SJSA1 (cell line): Measurements from ENCODE around the gene CLTA. TPM values are rescaled to one million over a fixed set of nuclear protein-coding genes. Genes with fewer than 3 reads are reported as not detected.
"Not testable (repeated sequence)": the region's sequence is repeated elsewhere in the genome, so short reads cannot be mapped to it uniquely, and the experiment has no call there.

Source experiments
- DNase-seq, 2 experiments: peaks; one replicate each; pipeline ENCODE4 v3.0.0-alpha.2; 2015 to 2020; ENCODE audit warnings: low spot score in 2 of 2, low read depth in 1 of 2
- H3K27ac ChIP-seq: fragments of 250-450 bp; sonication (Bioruptor Pico); 2 replicates; pipeline ENCODE4 v1.5.1; 2020; ENCODE audit warnings: mild to moderate bottlenecking, moderate library complexity
- H3K27me3 ChIP-seq: fragments of 250-450 bp; sonication (Bioruptor Pico); replicated peaks from 2 replicates; pipeline ENCODE4 v1.5.1; 2020; ENCODE audit warnings: mild to moderate bottlenecking, moderate library complexity
- H3K36me3 ChIP-seq: fragments of 250-450 bp; sonication (Bioruptor Pico); 2 replicates; pipeline ENCODE4 v1.5.1; 2020; ENCODE audit warnings: mild to moderate bottlenecking
- H3K4me1 ChIP-seq: fragments of 250-450 bp; sonication (Bioruptor Pico); replicated peaks from 2 replicates; pipeline ENCODE4 v1.6.1; 2021; ENCODE audit warnings: mild to moderate bottlenecking
- H3K4me3 ChIP-seq: fragments of 250-450 bp; sonication (Bioruptor Pico); 2 replicates; pipeline ENCODE4 v1.5.1; 2020; ENCODE audit warnings: mild to moderate bottlenecking
- H3K9me3 ChIP-seq: fragments of 250-450 bp; sonication (Bioruptor Pico); replicated peaks from 2 replicates; pipeline ENCODE4 v1.5.1; 2020; ENCODE audit warnings: mild to moderate bottlenecking
- total RNA-seq: library from RNA; depleted of rRNA; stranded (reverse); fragments of >200 nt; shearing (Covaris generic); gene quantifications from 2 replicates; pipeline ENCODE4 v1.2.3, GENCODE V29; 2014

Gene CLTA
- total RNA-seq, 1 experiment from 2014 or later, result 248 TPM

GRCh38 chr9:36210722-36211121 lies 20.0 kb downstream of the CLTA start:
- Histone ChIP-seq H3K4me1 (peaks cover 6% of the 10 kb centered on the region; the same call in 1 of the 2 replicates), H3K4me3 (no peak overlapping the region), H3K27ac (no peak overlapping the region), H3K36me3 (peaks cover 66% of the 10 kb centered on the region), H3K27me3 (no peaks in the 10 kb centered on the region), H3K9me3 (no peaks in the 10 kb centered on the region)
- no peak for DNase-seq

- no peak overlapping the region for H3K4me3 ChIP-seq
- H3K36me3 ChIP-seq, result peaks cover 64% of the 10 kb centered on the region
- no peak for DNase-seq
- no peak overlapping the region for H3K27ac ChIP-seq
- peaks cover 6% of the 10 kb centered on the region; the same call in 1 of the 2 replicates for H3K4me1 ChIP-seq
- H3K9me3 ChIP-seq, result no peaks in the 10 kb centered on the region
- H3K27me3 ChIP-seq, result no peaks in the 10 kb centered on the region
These were observed 20.8 kb downstream of the CLTA start for GRCh38 chr9:36211510-36211909.

- no peak for DNase-seq
- H3K4me1 ChIP-seq, result no peaks in the 10 kb centered on the region
- no peak overlapping the region for H3K27ac ChIP-seq
- H3K36me3 ChIP-seq, result peaks cover 50% of the 10 kb centered on the region
- H3K27me3 ChIP-seq, result no peaks in the 10 kb centered on the region
- H3K4me3 ChIP-seq, result no peak overlapping the region
- H3K9me3 ChIP-seq, result no peaks in the 10 kb centered on the region
These were observed 22.7 kb downstream of the CLTA start for GRCh38 chr9:36213387-36213786.

DNA sequence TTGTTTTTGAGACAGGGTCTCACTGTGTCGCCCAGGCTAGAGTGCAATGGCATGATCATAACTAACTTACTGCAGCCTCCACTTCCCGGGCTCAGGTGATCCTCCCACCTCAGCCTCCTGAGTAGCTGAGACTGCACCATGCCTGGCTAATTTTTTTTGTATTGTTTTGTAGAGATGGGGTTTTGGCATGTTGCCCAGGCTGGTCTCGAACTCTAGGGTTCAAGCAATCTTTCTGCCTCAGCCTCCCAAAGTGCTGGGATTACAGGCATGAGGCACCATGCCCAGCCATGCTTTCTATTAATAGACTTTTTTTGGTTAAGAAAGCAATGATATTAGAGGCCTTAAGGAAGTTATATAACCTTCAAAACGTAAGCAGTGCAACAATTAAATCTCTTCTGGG lies 23.3 kb downstream of the CLTA start:
- no peak for DNase-seq
- H3K27me3 ChIP-seq, result no peaks in the 10 kb centered on the region
- no peak overlapping the region for H3K4me3 ChIP-seq
- peaks cover 49% of the 10 kb centered on the region for H3K36me3 ChIP-seq
- no peaks in the 10 kb centered on the region for H3K4me1 ChIP-seq
- no peak overlapping the region for H3K27ac ChIP-seq
- no peaks in the 10 kb centered on the region for H3K9me3 ChIP-seq

GRCh38 chr9:36214571-36214970 lies 23.9 kb downstream of the CLTA start:
- no peaks in the 10 kb centered on the region for H3K4me1 ChIP-seq
- peaks cover 43% of the 10 kb centered on the region for H3K36me3 ChIP-seq
- DNase-seq, result no peak
- H3K4me3 ChIP-seq, result no peak overlapping the region
- H3K27me3 ChIP-seq, result no peaks in the 10 kb centered on the region
- H3K9me3 ChIP-seq, result no peaks in the 10 kb centered on the region
- H3K27ac ChIP-seq, result no peak overlapping the region

DNA sequence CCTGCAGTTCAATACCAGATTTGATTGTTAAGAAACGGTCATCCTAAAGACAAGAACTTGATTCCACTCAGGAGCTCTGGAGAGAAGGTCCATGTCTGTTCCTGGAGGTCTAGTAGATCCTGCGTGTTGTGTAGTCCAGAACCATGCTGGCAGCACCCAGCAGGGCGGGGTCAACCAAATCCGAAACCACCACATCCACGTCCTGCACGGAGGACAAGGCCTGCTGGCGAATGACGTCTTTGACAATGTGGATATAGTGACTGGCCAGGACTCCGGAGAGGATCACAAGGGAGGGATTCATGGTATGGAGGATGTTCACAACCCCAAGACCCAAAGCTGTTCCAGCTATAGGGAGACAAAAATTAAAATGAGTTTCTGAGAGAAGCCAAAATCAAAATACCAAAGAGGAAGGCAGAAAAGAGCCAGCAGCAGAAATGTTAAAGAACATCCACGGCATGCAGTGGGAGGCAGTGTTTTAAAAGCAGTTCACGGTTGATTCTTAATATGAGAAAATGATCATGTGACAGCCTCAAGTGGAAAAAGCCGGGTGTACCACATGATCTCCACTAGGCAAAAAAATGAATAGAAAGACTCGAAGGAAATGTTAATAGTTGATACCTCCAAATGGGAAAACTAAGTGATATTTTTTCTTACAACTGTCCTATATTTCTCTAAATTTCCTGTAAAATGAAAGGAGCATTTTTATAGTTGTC lies 26.7 kb downstream of the CLTA start:
- Histone ChIP-seq H3K27ac (no peak overlapping the region), H3K36me3 (peaks cover 25% of the 10 kb centered on the region), H3K4me3 (no peak overlapping the region), H3K27me3 (no peaks in the 10 kb centered on the region), H3K4me1 (no peaks in the 10 kb centered on the region), H3K9me3 (no peaks in the 10 kb centered on the region)
- DNase-seq, result no peak

DNA sequence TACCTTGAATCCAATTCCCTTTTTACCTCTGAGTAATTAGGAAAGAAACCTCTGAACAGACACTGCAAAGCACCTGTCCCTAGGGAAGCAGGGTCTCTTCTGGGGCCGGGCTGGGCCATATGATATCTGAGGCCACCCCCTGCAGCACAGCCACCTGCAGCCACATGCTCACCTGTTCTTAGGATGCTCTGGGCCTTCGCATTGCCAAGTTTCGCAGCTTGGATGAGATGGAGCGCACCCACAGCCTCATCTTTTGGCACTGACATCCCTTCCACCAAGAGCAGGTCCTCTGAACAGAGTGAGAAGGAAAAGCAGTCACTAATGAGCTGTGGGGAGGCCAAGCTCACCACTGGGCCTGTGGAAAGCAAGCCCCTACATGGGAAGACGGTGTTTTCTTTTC lies 27.3 kb downstream of the CLTA start:
- H3K36me3 ChIP-seq, result peaks cover 26% of the 10 kb centered on the region
- DNase-seq, result no peak
- H3K4me3 ChIP-seq, result no peak overlapping the region
- H3K27ac ChIP-seq, result no peak overlapping the region
- no peaks in the 10 kb centered on the region for H3K9me3 ChIP-seq
- no peaks in the 10 kb centered on the region for H3K27me3 ChIP-seq
- H3K4me1 ChIP-seq, result no peaks in the 10 kb centered on the region

- Histone ChIP-seq H3K27me3 (no peaks in the 10 kb centered on the region), H3K9me3 (no peaks in the 10 kb centered on the region), H3K27ac (no peak overlapping the region), H3K36me3 (peaks cover 28% of the 10 kb centered on the region), H3K4me1 (no peaks in the 10 kb centered on the region), H3K4me3 (no peak overlapping the region)
- no peak for DNase-seq
These were observed 27.7 kb downstream of the CLTA start for GRCh38 chr9:36218411-36218901.

DNA sequence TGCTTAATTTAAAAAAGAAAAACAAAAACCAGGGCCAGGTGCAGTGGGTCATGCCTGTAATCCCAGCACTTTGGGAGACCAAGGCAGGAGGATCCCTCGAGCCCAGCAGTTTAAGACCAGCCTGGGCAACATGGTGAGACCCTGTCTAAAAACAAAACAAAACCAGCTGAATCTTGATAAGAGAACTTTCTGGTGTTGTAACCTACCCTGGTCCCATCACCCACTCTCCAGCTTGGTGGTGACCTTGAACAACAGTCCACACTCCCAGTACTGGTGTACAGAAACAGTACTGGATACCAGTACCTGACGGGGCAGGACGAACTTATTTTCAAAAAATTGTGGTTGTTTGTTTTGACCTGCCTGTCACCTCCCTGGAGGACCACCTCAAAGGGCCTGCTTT lies 30.9 kb downstream of the CLTA start:
- no peaks in the 10 kb centered on the region for H3K27me3 ChIP-seq
- H3K27ac ChIP-seq, result no peak overlapping the region
- no peak for DNase-seq
- peaks cover 22% of the 10 kb centered on the region for H3K36me3 ChIP-seq
- H3K4me3 ChIP-seq, result no peak overlapping the region
- no peaks in the 10 kb centered on the region for H3K4me1 ChIP-seq
- H3K9me3 ChIP-seq, result no peaks in the 10 kb centered on the region

GRCh38 chr9:36222449-36222848 lies 31.7 kb downstream of the CLTA start:
- Histone ChIP-seq H3K27me3 (no peaks in the 10 kb centered on the region), H3K4me3 (no peak overlapping the region), H3K9me3 (no peaks in the 10 kb centered on the region), H3K4me1 (no peaks in the 10 kb centered on the region), H3K27ac (no peak overlapping the region), H3K36me3 (peaks cover 22% of the 10 kb centered on the region)
- no peak for DNase-seq

- Histone ChIP-seq H3K9me3 (no peaks in the 10 kb centered on the region), H3K4me3 (no peak overlapping the region), H3K27ac (no peak overlapping the region), H3K4me1 (no peaks in the 10 kb centered on the region), H3K36me3 (no peaks in the 10 kb centered on the region), H3K27me3 (no peaks in the 10 kb centered on the region)
- DNase-seq, result no peak
These were observed 46.5 kb downstream of the CLTA start for GRCh38 chr9:36237230-36237629.

- not testable (repeated sequence) for H3K9me3 ChIP-seq, H3K27me3 ChIP-seq, H3K36me3 ChIP-seq, H3K4me3 ChIP-seq, H3K27ac ChIP-seq, H3K4me1 ChIP-seq, DNase-seq
These were observed 48.5 kb downstream of the CLTA start for GRCh38 chr9:36239205-36239604.

GRCh38 chr9:36239675-36240074 lies 49.0 kb downstream of the CLTA start:
- H3K36me3 ChIP-seq, H3K27me3 ChIP-seq, H3K4me1 ChIP-seq: not testable (repeated sequence)

GRCh38 chr9:36245906-36246305 lies 55.2 kb downstream of the CLTA start:
- no peaks in the 10 kb centered on the region for H3K9me3 ChIP-seq
- H3K27me3 ChIP-seq, result no peaks in the 10 kb centered on the region
- no peak overlapping the region for H3K4me3 ChIP-seq
- H3K36me3 ChIP-seq, result peaks cover 5% of the 10 kb centered on the region
- H3K4me1 ChIP-seq, result no peaks in the 10 kb centered on the region
- no peak overlapping the region for H3K27ac ChIP-seq
- no peak for DNase-seq

More at GRCh38 chr9:36239675-36240074, 49.0 kb downstream of the CLTA start:
- not testable (repeated sequence) for H3K27ac ChIP-seq, DNase-seq, H3K9me3 ChIP-seq, H3K4me3 ChIP-seq

DNA sequence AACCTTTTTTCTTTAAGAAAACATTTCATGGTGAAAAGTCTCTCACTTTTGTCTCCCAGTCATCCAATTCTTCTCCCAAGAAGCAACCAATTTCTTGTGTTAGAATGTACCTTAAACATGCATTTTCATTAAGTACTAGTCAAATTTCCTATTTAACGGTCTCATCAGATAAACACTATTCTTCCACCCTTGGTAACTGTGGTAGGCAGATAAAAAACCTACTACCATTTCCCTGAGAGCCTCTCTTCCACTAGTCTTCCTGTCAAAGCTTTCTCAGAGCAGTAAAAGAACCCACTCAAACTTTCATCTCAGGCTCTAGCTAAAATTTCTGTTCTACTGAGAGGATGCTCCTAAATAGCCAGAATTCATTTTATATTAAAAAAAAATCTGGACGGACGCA lies 56.6 kb downstream of the CLTA start:
- Histone ChIP-seq H3K9me3 (no peaks in the 10 kb centered on the region), H3K4me3 (no peak overlapping the region), H3K4me1 (no peaks in the 10 kb centered on the region), H3K36me3 (peaks cover 5% of the 10 kb centered on the region), H3K27ac (no peak overlapping the region), H3K27me3 (no peaks in the 10 kb centered on the region)
- no peak for DNase-seq
